Measurements from ENCODE around the gene TP53I11. TPM values are rescaled to one million over a fixed set of nuclear protein-coding genes. Genes with fewer than 3 reads are reported as not detected.

TP53I11 gene
- total and polyA plus RNA-seq, 2 donors (not counting 1 experiment from before 2014, with no cell fraction given): 25.0 to 229 TPM

DNA sequence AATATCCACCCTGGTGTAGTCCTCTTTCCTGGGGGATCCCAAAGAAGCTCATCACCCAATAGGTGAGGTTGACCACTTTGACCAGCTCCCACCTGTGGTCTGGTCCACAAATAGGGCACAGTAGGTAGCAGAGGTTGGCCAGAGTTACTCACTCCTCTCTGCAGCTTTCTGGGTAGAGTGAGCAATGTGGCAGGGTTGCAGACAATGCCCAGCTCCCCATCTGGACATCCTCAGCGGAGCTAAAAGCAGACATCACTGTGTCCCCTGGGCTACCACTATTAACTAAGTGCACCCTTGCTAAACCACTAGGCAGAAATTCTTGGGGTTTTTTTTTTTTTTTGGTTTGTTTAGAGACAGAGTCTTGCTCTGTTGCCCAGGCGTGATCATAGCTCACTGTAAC is 48.4 kb upstream of the TP53I11 start:
- WGBS (ENCODE audit: insufficient coverage): no CpG with 5 or more reads among the region's 2 CpGs
- no peak for DNase-seq
- CTCF ChIA-PET: interaction anchor here (0.6 to 2.6 kb wide), 13 partner anchors 9 to 106 kb away, joined by 3 to 12 read pairs (median 4); no protein-coding TSS in a partner anchor

DNA sequence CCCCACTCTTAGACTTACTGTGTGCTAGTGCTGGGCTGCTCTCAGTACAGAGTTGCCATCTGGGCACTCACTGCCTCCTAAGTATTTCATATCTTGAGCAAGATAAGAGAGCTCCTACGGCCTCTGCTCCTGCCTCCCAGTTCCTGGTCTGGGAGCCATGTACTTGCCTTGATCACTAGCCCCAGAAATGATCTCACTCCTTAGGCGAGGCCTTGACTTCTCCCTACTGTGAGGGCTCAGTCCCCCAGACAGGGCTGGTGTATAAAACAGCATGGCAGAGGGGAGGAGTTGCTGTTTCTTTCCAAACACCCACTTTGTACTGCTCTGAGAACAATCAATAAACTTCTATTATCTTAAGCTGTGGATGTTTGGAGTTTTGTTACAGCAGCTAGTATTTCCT is 47.4 kb upstream of the TP53I11 start:
- H3K27me3 ChIP-seq (replicated peaks in 1 of 4; ENCODE audit: control extremely low read depth in 1 of 4, control insufficient read depth in 3 of 4, insufficient read depth in 4 of 4, low read length in 3 of 4): no peaks in the 10 kb centered on the region
- H3K79me2 ChIP-seq (ENCODE audit: control insufficient read depth, insufficient read depth, low read length): no peaks in the 10 kb centered on the region
- CTCF ChIA-PET: interaction anchor here (1.3 to 2.6 kb wide), 5 partner anchors 28 to 107 kb away, joined by 3 to 12 read pairs (median 6); no protein-coding TSS in a partner anchor
- H3K4me1 ChIP-seq (ENCODE audit: control insufficient read depth in 2 of 2, insufficient read depth in 2 of 2, low read length in 2 of 2): no peaks in the 10 kb centered on the region
- H2AFZ ChIP-seq (ENCODE audit: insufficient read depth, low read depth, low read length, poor library complexity, severe bottlenecking): no peak overlapping the region
- peaks cover 2% of the 10 kb centered on the region for H3K4me1 Mint-ChIP-seq
- ATAC-seq (ENCODE audit: low read depth) (no peak), DNase-seq (no peak)
- no peak overlapping the region for H3K4me3 ChIP-seq (ENCODE audit: control extremely low read depth in 1 of 5, extremely low read depth in 1 of 5, insufficient read depth in 1 of 5, low read depth in 2 of 5, low read length in 4 of 5)
- H3K4me2 ChIP-seq (replicated peaks; ENCODE audit: low read depth, low read length, poor library complexity, severe bottlenecking): no peak overlapping the region
- TF ChIP-seq EZH2 (IDR thresholded peaks at IDR 0.05; ENCODE audit: borderline replicate concordance, insufficient read depth, low read depth, low read length, poor library complexity, severe bottlenecking): no peak
- no peak overlapping the region for H3K9ac ChIP-seq (ENCODE audit: low read length)
- H3K27me3 Mint-ChIP-seq: peaks cover 3% of the 10 kb centered on the region
- no peaks in the 10 kb centered on the region for H3K9me3 ChIP-seq (ENCODE audit: control extremely low read depth in 1 of 3, control insufficient read depth in 2 of 3, insufficient read depth in 1 of 3, low read length in 2 of 3)
- no peaks in the 10 kb centered on the region for H4K20me1 ChIP-seq (ENCODE audit: control insufficient read depth, insufficient read depth, low read length, poor library complexity, severe bottlenecking)
- intact Hi-C loops (cut with micrococcal nuclease): no loop called here
- POLR2A ChIA-PET: no interaction called here
- H3K27ac ChIP-seq (ENCODE audit: low read length in 2 of 2): no peak overlapping the region
- 67% methylated on average over 1 of the region's 2 CpGs for WGBS (ENCODE audit: insufficient coverage)
- H3K36me3 ChIP-seq (replicated peaks in 1 of 2; ENCODE audit: control extremely low read depth in 1 of 2, control insufficient read depth in 1 of 2, extremely low read depth in 1 of 2, insufficient read depth in 2 of 2, low read length in 1 of 2): no peaks in the 10 kb centered on the region
- no peaks in the 10 kb centered on the region for H3K9me3 Mint-ChIP-seq (ENCODE audit: insufficient read depth)
- no peak overlapping the region for H3K27ac Mint-ChIP-seq
- no peak overlapping the region for H3K4me3 Mint-ChIP-seq

More for the DNA sequence above, 48.4 kb upstream of the TP53I11 start:
- Histone ChIP-seq H4K20me1 (ENCODE audit: control insufficient read depth, insufficient read depth, low read length, poor library complexity, severe bottlenecking) (no peaks in the 10 kb centered on the region), H3K9ac (ENCODE audit: low read length) (no peak overlapping the region), H3K9me3 (ENCODE audit: control extremely low read depth in 1 of 3, control insufficient read depth in 2 of 3, insufficient read depth in 1 of 3, low read length in 2 of 3) (no peaks in the 10 kb centered on the region), H2AFZ (ENCODE audit: insufficient read depth, low read depth, low read length, poor library complexity, severe bottlenecking) (no peak overlapping the region), H3K4me3 (ENCODE audit: control extremely low read depth in 1 of 5, extremely low read depth in 1 of 5, insufficient read depth in 1 of 5, low read depth in 2 of 5, low read length in 4 of 5) (no peak overlapping the region), H3K4me1 (ENCODE audit: control insufficient read depth in 2 of 2, insufficient read depth in 2 of 2, low read length in 2 of 2) (no peaks in the 10 kb centered on the region), H3K36me3 (replicated peaks in 1 of 2; ENCODE audit: control extremely low read depth in 1 of 2, control insufficient read depth in 1 of 2, extremely low read depth in 1 of 2, insufficient read depth in 2 of 2, low read length in 1 of 2) (no peaks in the 10 kb centered on the region), H3K27me3 (replicated peaks in 1 of 4; ENCODE audit: control extremely low read depth in 1 of 4, control insufficient read depth in 3 of 4, insufficient read depth in 4 of 4, low read length in 3 of 4) (no peaks in the 10 kb centered on the region), H3K27ac (ENCODE audit: low read length in 2 of 2) (no peak overlapping the region), H3K4me2 (replicated peaks; ENCODE audit: low read depth, low read length, poor library complexity, severe bottlenecking) (no peak overlapping the region), H3K79me2 (ENCODE audit: control insufficient read depth, insufficient read depth, low read length) (no peaks in the 10 kb centered on the region)
- intact Hi-C loops (cut with micrococcal nuclease): no loop called here
- no peaks in the 10 kb centered on the region for H3K9me3 Mint-ChIP-seq (ENCODE audit: insufficient read depth)
- ATAC-seq (ENCODE audit: low read depth): no peak
- peaks cover 2% of the 10 kb centered on the region for H3K4me1 Mint-ChIP-seq
- no peak for TF ChIP-seq EZH2 (IDR thresholded peaks at IDR 0.05; ENCODE audit: borderline replicate concordance, insufficient read depth, low read depth, low read length, poor library complexity, severe bottlenecking)
- TF ChIP-seq, protein P1, sequence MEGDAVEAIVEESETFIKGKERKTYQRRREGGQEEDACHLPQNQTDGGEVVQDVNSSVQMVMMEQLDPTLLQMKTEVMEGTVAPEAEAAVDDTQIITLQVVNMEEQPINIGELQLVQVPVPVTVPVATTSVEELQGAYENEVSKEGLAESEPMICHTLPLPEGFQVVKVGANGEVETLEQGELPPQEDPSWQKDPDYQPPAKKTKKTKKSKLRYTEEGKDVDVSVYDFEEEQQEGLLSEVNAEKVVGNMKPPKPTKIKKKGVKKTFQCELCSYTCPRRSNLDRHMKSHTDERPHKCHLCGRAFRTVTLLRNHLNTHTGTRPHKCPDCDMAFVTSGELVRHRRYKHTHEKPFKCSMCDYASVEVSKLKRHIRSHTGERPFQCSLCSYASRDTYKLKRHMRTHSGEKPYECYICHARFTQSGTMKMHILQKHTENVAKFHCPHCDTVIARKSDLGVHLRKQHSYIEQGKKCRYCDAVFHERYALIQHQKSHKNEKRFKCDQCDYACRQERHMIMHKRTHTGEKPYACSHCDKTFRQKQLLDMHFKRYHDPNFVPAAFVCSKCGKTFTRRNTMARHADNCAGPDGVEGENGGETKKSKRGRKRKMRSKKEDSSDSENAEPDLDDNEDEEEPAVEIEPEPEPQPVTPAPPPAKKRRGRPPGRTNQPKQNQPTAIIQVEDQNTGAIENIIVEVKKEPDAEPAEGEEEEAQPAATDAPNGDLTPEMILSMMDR (IDR thresholded peaks at IDR 0.05): no peak
- no peak overlapping the region for H3K27ac Mint-ChIP-seq
- peaks cover 3% of the 10 kb centered on the region for H3K27me3 Mint-ChIP-seq
- POLR2A ChIA-PET: interaction anchor here (0.7 kb wide), 1 partner anchor 35 kb away, joined by 3 read pairs; no protein-coding TSS in a partner anchor
- no peak overlapping the region for H3K4me3 Mint-ChIP-seq

All from B cell (primary cell).